NCI-H2081 (cell line): Measurements from ENCODE around the gene KCNH4.
"Not testable (repeated sequence)": the region's sequence is repeated elsewhere in the genome, so short reads cannot be mapped to it uniquely, and the experiment has no call there.

Experiments
- DNase-seq, 2 experiments: peaks; one replicate each; lab custom pipeline; 2025; lab: John Stamatoyannopoulos, UW

The KCNH4 gene

DNA sequence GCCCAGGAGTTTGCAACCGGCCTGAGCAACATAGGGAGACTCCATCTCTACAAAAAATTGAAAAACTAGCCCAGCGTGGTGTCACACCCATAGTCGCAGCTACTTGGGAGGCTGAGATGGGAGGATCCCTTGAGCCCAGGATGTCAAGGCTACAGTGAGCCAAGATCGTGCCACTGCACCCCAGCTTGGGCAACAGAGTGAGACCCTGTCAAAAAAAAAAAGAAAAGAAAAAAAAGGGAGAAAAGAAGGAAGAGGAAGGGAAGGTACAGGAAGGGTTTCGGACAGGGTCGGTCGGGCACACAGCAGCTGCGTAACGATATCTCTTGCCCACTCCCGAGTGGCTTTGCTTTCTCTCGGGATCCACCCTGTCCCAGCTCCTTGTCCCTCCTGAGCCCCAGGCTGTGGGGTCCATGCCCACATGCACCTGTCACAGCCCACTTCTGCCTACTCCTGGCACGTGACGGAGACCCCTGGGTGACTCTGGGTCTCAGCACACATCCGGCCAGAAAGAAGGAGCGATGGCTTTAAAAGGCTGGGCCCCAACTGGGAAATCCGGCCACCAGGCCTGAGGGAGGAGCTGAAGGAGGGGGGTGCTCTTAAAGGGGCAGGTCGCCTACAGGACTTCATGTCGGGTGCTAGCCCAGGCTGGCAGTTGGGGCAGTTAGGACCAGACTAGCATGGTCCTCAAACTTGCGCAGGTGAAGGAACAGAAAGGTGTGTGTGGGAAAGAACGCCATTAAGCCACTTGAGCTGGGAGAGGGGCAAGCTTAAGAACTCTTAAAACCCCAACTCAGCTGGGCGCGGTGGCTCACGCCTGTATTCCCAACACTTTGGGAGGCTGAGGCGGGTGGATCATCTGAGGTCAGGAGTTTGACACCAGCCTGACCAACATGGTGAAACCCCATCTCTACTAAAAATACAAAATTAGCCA lies 13.3 kb upstream of the KCNH4 start, which contains the start of gene GHDC:
GHDC (minus strand) TSS at position 526 of the 931 bp plus-strand sequence. CDS start 913 bp downstream, outside the sequence.
- peak; percentile 81 to 85 for DNase-seq

GRCh38 chr17:42193216-42193968 lies 12.4 kb upstream of the KCNH4 start:
- no peak for DNase-seq

DNA sequence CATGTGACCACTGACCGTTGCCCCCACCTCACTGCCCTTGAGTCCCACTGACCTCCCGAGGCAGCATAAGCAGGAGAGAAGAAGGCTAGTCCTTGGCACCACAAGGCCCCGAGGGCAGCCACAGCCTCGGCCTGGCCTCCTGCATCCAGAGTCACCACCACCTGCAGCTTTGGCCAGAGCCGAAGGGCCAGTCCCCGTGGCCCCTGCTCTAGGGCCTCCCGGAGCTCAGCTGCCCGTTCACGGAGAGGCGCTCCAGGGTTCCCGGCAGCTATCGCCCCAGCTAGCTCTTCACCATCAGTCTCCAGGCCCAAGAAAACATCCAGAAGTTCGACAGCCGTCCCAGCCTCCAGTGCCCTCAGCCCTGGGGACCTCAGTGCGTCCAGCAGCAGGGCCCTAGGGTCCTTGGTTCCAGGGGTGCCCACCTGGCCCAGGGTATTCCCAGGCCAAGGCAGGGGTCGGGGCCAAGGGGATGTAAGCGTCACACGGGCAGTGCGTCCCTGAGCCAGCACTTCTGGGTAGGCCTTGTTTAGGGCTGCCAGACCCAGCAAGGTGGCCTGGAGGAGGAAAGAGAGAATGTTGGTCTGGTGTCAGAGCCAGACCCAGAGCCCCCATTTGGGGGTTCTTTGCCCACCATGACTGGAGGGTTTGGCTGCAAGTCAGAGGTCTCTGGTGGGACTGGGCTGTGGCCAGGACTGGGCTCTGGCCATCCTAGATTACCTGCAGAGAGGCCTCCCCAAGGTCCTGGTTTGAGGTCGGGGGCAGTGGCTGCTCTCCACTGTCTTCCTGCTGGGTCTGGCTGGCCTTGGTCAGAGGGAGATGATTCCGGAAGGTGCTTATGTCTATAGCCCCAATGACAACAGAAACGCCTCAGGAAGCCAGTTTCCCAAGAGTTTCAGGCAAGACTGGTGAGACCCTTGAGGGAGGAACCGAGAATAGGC lies 11.5 kb upstream of the KCNH4 start:
- no peak for DNase-seq

DNA sequence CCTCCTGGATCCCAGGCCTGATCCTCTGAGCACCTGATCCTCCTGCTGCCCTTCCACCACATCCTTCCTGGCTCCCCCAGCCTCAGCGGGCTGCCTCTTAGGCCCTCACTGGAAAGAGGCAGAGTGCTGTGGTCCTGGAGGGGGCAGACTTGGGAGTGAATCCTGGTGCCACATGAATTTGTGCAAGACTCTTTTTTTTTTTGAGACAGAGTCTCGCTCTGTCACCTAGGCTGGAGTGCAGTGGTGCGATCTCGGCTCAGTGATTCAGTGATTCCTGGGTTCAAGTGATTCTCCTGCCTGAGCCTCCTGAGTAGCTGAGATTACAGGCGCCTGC lies 10.3 kb upstream of the KCNH4 start:
- DNase-seq: no peak

GRCh38 chr17:42190491-42191274 lies 9.7 kb upstream of the KCNH4 start:
- no peak for DNase-seq

GRCh38 chr17:42189651-42189965 lies 8.7 kb upstream of the KCNH4 start:
- no peak for DNase-seq

GRCh38 chr17:42188749-42189650 lies 8.1 kb upstream of the KCNH4 start:
- no peak for DNase-seq

DNA sequence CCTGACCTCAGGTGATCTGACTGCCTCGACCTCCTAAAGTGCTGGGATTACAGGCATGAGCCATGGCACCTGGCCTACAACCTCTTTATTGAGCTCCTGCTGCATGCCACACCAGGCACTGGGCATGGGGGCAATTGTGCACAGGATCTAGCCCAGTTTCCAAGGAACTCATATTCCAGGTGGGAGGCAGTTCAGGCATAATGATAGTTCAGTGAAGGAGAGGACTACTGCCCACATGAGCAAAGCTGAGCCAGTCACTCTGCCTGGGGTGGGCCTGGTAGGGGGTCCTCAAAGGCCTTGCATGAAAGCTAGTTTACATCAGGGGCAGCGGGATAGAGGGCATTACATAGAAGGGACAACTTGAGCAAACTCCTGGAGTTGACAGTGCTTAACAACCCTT lies 6.9 kb upstream of the KCNH4 start:
- no peak for DNase-seq

DNA sequence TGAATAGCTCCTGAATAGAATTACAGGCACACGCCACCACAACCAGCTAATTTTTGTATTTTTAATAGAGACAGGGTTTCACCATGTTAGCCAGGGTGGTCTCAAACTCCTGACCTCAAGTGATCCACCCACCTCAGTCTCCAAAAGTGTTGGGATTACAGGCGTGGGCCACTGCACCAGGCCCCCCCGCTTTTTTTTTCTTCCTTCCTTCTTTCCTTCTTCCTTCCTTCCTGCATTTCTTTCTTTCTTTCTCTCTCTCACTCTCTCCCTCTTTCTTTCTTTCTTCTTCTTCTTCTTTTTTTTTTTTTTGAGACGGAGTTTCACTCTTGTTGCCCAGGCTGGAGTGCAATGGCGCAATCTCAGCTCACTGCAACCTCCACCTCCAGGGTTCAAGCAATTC lies 5.2 kb upstream of the KCNH4 start:
- DNase-seq: not testable (repeated sequence)

DNA sequence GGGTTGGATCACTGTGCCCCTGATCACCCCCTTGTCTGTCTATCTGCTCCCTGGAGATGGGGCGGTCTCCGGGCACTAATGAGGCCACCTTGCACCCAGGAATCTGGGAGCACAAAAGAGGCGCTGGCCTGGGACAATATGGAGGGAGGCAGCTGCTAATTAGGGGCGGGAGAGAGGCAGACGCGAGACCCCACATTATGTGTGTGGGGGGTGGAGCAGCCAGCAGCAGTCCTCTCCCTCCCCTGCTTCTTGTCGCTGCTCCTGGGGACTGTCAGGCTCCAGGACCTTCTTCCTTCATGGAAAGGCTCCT lies 4.6 kb upstream of the KCNH4 start:
- no peak for DNase-seq

DNA sequence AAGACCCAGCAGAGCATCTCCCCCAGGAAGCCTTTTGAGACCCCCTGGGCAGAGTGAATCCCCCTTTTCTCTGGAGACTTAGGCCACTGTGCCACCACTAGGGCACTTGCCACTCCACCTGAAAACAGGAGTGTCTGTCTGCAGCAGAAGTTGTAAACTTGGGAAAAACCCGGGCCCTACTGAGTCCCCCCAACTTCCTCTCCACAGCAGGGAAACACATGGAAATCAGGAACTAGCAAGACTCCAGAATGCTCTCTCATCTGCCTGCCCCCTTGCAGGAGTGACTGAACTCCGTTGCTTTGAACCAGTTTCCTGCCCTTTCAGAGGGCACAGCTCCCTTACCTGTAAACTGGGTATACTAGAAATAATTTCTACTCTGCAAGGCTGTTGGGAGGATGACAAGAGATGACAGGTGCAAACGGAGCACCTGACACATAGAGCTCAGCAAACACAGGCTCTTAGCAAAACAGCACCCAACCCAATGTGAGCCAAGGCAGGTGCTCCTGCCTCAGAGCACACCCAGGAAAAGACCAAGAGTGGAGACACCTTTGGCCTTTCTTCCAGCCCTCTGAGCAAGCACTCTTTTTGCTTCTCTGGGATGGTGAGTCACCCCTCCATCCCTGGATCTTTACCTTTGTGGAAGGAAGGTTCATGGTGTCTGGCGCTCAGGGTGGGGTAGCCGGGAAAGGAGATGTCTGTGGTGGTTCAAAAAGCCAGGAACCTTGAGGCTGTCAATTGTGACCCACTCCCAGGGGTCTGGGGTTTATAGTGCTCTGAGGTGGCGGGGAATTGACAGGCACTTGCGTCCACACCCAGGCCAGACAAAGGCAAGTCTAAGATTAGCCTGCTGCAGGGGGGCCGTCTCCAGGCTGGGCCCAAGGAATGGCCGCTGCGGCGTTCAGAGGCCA lies 4.0 kb upstream of the KCNH4 start, which contains the start of gene HCRT:
HCRT (minus strand) TSS at position 740 of the 908 bp plus-strand sequence; CDS start at position 653, 87 bp downstream.
- peak in 1 of 2 experiments; percentile 53 for DNase-seq

GRCh38 chr17:42183741-42184711 lies 3.1 kb upstream of the KCNH4 start:
- peak in 1 of 2 experiments; percentile 29 for DNase-seq

DNA sequence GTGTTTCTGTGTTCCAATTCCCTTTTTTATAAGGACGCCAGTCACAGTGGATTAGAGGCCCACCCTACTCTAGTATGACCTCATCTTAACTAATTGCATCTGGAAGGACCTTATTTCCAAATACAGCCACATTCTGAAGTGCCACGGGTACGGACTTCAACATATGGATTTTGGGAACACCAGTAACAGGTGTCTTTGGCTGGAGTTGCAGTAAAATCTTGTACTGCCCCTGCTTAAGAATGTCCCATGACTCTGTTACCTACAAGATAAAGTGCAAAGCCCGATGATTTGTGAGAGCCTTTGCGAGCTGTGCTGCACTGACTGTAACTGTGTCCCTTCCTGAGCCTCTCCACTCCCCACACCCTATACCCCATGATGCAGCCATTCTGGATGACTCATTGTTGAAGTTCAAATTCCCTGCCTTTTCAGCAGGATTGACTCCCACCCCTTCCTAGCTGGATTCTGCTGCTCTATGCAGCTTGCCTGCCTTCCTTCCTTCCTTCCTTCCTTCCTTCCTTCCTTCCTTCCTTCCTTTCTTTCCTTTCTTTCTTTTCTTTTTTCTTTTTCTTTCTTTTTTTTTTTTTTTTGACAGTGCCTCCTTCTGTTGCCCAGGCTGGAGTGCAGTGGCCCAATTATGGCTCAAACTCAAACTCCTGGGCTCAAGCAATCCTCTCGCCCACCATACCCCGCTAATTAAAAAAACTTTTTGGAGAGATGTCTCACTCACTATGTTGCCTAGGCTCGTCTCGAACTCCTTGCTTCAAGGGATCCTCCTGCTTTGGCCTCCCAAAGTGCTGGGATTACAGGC lies 2.2 kb upstream of the KCNH4 start:
- DNase-seq: no peak

DNA sequence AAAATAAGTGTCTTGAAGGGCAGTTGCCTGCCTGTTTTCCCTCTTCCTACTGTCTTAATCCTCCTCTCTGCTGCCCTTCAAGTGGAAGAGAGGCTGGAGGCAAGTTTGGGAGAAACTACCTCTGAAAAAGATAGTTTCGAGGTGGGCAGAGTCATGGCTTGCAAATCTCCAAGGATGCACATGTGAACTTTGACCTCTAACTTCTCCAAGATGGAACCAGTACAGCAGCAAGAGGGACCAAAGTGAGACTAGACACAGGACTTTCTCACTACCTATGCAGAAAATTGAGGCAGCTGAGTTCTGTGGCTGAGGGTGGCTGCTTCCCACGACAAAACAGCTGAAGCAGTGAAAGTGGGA lies 887 bp upstream of the KCNH4 start:
- DNase-seq: no peak

DNA sequence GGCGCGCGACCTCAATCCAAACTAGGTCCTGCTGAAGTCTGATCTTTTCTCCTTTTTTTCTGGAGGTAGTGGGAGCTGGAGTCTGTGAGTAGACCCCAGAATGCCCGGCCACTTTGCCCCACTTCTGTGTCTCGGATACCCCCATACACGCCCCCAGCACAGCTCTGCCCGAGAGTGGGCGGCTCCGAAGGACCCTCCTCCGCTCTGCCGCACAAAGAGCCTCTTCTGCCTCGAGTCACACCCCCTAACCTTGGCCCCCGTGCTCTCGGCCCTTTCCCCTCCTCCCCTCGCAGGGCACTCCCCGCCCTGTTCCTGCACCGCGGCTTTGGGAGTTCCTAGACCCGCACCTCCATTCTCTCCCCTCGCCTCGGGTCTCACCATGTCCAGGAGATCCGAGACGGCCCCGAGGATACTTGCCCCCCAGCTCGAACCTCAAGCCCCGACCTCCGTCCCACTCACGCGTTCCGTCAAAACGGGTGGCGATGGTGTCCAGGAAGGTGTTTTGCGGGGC lies 476 bp downstream of the KCNH4 start:
- DNase-seq: no peak

DNA sequence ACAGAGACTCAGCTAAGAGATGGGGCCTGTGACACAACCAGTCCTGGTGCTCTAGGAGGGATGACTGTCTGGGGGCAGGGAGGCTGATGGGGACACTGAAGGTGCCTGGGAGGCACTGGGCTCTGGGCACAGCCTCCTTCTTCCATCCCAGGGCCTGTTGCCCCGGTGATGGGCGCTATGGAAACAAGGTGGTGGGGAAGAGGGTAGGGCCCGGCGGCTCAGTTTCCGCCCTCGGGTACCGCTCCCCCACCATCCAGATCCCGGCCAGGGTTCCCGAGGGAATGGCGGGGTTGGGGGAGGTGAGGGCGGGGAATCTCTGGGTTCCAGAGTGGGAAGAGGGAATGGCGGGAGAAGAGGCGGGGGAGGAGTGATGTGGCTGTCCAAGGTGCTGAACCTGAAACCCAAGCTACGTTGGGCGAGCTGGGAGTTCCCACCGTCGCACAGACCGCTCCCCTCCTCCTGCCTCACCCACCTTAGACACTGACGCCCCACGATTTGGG lies 981 bp downstream of the KCNH4 start:
- peak in 1 of 2 experiments; percentile 27 for DNase-seq

- no peak for DNase-seq
Measured at GRCh38 chr17:42179335-42179734, 1.6 kb downstream of the KCNH4 start.
